NCI-H446 (cell line): ENCODE data around the gene RAPGEF5.
"Not testable (repeated sequence)": the region's sequence is repeated elsewhere in the genome, so short reads cannot be mapped to it uniquely, and the experiment has no call there.

ENCODE experiments used
- DNase-seq, 2 experiments: peaks; one replicate each; lab custom pipeline; 2025; lab: John Stamatoyannopoulos, UW

Gene RAPGEF5

DNA sequence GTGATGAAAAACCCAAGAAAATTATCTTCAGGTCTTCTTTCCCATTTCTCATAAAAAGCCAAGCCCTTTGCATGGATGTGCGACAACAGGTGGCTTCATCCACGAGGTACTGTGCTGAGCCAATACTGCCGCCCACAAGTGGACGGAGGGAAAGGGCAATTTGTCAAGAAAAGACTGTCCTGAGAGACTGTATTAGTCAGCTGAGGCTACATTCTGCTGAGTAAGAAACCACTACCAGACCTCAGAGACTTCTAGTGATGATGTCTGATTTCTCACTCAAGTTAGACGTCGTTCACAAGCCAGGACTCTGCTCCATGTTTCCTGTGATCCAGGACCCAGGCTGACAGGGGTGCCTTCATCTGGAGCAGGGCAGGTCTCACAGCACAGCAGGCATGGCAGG lies 239.7 kb downstream of the RAPGEF5 start:
- no peak for DNase-seq

DNA sequence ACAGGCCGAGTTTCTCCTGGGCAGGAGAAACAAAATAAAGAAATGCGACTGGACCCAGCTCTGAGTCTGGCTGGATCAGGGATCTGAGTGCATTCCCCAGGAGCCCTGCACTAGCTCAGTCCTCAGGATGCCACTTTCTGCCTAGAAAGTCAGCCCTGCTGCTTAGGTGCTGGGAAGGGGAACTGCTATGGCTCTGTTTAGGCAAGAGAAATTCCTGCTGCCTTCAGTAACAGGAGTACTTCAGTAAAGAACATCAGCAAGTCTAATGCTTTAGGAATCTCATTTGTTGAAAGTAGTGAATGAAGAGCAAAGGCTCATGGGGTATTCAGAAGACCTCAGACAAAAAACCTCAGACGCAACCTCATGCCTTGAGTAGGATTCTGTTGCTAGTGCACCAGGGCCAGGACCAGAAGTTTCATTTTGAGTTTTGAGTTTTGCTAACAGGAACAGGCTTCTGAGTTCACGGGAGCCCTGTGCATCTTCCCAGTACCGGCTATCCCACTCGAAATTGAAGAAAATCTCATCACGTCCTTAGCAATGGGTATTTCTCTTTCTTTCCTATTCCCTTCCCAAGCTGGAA lies 240.4 kb downstream of the RAPGEF5 start:
- no peak for DNase-seq

DNA sequence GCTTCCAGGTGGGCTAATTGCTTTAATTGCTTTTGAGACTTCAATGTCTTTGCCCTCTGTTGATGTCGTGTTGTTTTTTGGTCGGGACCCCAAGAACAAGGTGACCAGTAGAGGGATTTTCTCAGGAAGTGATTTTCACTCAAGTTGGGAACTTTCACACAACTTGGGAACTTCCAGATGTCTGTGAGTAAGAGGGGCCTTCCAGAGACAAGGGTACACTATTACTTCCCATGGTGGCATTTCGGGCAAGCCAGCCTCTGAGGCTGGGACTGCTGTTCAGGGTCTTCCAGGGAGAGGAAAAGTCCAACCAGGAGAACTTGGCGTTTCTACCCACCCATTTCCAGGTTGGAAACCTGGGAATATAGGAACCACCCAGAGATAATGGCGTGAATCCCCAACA lies 241.3 kb downstream of the RAPGEF5 start:
- no peak for DNase-seq

DNA sequence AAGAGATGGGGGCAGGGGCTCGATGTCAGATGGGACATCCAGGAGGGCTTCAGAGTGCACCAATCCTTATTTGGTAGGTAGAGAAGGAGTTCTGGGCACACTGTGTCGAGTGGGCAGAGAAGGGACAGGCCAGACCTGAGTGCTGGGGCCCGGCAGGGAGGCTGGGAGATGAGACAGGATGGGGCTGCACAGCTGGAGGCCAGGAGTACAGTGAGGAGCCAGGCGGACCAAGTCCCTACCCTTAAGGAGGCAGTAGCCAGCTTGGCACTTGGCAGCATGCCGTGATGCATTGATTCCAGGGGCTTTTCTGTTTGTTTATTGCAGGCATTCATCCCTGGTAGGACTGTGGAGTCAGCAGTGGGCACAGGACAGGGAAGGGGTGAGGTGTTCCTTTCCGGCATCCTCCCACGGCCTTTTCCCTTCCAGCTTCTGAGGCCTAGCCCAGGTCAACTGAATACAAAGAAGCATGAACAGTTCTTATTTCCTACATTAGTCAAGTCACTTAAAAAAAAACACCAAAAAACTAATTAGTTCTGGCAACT lies 242.4 kb downstream of the RAPGEF5 start:
- DNase-seq, result no peak

DNA sequence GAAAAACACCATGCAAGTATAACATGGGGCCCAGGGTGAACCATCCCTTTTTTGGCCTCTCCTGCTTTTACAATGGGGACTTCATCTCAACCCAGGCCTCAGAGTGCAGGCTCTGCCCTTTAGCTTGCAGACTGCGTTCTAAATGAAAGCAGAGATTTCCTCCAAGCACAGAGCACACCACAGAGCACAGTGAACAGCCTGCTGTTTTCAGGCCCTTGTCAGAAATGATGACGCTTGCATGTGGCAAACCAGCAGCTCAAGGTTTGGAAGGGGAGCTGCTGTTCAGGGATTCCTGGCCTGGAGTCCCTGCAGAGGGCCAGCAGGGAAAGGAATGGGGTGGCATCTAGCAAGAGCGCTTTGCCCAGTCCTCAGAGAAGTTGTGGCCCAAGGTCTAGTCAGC lies 243.9 kb downstream of the RAPGEF5 start:
- DNase-seq, result no peak

DNA sequence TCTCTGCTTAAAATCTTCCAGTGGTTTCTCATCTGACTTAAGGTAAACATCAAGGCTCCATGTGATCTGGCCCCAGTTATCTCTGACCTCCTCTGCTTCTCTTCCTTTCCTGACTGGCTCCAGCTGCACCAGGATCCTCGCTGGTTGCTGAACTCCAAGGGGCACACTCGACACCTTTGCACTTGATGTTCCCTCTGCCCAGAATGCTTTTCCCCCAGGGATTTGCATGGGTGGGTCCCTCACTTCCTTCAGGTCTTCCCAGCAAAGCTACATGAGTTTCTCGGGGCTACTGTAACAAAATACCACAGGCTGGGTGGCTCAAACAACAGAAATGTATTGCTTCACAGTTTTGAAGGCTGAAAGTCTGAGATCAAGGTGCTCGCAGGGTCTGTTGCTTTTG lies 245.3 kb downstream of the RAPGEF5 start:
- DNase-seq, result no peak

DNA sequence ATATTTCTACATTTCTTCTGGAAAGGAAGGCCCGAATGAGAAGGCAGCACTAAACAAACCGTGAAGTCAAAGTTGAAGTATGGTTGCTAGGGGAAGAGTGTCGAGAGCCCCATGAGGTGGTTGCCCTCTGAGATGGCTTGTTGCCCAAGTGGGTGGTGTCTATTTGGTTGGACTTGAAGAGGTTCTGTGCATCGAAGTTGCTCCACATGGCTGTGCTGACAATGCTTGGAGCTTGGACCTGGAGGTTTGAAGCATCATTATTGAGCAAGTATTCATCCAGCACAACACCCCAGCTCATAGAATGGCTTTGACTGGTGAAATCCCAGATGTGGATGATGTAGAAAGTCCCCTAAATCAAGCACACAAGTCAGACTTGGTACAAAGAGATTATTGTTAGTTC lies 246.1 kb downstream of the RAPGEF5 start:
- no peak for DNase-seq

DNA sequence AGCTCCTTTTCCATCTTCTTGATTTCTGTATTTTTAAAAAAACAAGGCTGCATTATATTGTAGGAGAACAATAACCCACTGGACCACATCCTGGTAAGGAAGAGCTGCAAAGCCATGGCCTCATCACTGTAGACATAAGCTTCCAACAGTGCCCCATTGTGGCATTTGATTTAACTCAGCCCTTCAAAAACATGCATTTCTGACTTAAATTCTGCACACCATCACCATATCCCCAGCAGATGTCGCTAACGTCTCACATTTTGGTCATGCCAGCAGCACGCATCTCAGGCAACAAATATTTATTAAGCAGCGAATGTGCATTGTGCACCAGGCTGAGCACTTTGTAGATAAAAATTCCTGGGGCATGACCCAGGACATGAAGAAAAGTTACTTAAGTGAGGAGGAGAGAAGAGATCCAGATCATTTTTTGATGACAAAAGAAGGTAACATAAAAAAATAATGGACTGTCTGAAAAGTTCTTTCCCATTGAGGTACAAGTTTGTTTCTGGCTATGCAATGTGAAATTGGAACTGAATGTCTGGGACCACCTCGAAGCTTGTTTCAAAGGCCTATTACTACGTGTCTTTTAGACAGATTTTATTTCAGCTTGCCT lies 246.6 kb downstream of the RAPGEF5 start:
- DNase-seq, result peak; percentile 28 to 84

DNA sequence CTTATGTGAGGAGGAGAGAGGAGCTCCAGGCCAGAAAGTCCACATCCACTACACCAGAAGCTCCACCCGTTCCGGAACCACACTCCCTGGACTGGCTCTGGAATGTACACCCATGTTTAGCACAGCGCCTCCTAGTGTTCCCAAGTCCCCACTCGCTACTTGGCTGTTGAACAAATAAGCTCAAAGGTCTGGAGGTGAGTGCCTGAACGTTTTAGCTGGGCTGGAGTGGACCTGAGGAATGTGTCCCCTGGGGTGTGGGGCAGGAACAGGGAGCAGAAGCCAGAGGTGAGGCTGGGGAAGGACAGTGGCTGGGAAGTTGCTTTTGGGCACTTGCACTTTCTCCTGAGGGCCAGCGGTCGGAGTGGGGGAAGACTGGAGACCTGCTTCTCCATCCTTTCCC lies 247.2 kb downstream of the RAPGEF5 start:
- peak in 1 of 2 experiments; percentile 37 for DNase-seq

DNA sequence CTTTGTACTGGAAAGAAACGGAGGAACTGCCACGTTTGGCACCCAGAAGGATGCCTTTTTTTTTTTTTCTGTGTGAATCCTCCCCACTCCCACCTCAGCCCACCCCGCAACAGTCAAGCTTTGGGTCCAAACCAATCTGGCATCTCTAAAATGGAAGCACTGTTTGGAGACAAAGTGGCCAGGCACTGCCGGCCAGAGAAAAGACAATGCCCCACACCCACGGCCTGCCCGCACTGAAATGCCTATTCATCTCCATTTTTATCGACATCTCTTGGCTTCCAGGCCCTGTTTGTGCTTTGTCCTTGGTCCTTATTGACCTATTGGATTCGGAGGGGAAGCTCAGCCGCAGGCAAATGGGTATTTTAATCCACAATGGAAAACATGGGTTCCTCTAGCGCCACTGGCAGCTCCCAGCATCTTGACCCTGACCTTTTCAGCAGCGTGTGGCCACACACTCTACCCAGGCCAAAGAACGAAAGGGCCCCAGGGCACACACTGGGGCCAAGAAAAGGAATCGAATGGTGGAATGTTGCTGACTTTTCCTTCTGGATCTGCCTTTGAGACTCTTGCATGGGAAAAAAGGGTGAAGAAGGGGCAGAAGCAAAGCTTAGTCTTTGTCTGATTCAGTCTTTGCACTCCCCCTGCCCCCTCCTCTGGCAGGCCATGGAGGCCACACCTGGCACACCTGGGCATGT lies 248.7 kb downstream of the RAPGEF5 start:
- DNase-seq, result no peak

DNA sequence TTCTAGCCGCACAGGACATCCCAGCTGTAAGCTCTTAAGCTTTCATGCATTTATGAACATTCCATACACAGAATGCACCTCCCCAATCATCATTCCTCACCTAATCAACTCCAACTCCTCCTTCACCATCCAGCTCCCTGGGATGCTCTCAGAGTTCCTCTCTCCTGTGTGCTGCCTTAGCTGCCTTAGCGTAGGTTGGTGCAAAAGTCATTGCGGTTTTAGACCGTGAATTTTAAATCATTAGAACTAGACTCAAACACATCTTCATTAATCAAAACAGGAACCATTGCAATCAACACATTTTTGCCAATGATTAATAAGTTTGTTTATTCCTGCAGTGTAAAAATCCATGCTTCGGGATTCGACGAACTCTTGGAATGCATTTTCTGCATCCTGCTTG lies 251.4 kb downstream of the RAPGEF5 start:
- DNase-seq, result no peak

DNA sequence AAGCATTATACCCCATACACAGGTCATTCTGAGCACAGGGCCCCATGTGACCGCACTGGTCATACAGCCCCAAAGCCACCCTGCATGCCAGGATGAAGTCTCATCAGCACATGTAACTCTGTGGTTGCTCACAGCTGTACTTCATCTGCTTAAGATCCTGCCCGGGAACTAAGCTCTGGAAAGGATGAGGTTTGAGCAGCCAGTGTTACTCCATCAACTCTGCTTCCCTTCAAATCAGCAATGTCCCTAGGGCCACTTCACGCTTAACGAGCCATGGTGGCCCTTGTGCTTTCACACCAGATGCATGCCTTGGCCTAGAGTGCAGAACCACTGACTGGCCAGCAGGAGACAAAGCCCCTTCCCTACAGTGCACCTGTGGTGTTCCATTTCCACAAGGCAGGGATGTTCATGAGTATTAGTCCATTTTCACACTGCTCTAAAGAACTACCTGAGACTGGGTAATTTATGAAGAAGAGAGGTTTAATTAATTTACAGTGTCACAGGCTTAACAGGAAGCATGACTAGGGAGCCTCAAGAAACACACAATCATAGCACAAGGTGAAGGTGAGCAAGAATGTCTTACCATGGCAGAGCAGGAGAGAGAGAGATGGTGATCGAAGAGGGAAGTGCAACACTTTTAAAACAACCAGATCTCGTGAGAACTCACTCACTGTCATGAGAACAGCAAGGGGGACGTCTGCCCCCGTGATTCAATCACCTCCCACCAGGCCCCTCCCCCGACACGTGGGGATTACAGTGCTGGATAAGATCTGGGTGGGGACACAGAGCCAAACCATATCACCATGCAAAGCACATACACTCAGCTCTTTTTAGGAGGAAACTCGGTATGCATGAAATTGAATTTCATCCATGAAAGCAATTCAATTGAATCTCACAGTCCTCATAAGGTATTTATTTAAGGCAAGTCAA lies 262.3 kb downstream of the RAPGEF5 start:
- DNase-seq, result no peak

DNA sequence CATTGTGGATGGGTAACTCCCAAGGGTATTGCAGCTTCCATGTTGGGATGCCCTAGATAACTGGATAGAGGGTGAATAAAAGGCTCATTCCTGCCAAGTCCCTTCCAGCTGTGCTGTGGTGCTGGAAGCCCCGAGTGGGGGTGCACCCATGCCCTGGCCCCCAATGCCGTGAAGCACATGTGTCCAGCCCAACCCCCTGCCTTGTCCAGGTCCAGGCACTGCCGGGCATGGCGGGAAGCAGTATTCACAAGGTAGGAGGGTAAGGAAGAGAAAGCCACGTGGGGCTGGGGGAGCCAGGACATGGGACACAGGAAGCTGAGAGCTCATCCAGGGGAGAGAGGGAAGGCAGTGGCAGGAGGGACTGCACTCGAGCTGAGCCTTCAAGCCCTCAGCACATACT lies 263.0 kb downstream of the RAPGEF5 start:
- no peak for DNase-seq

DNA sequence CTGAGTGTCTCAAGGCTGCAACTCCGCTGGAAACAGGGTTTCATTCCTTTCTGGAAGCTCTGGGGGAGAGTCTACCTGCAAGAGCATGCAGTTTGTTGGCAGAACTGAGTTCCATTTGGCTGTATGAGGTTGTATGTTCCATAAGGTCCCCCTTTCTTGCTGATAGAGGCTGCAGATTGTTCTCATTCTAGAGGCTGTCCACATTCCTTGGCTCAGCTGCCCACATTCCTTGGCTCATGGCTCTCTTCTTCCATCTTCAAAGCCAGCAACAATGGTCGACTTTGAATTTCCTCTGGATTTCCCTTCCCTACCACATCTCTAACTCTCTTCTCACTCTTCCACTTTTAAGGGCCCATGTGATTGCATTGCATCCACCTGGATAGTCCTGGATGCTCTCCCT lies 264.0 kb downstream of the RAPGEF5 start:
- DNase-seq, result peak in 1 of 2 experiments; percentile 31

DNA sequence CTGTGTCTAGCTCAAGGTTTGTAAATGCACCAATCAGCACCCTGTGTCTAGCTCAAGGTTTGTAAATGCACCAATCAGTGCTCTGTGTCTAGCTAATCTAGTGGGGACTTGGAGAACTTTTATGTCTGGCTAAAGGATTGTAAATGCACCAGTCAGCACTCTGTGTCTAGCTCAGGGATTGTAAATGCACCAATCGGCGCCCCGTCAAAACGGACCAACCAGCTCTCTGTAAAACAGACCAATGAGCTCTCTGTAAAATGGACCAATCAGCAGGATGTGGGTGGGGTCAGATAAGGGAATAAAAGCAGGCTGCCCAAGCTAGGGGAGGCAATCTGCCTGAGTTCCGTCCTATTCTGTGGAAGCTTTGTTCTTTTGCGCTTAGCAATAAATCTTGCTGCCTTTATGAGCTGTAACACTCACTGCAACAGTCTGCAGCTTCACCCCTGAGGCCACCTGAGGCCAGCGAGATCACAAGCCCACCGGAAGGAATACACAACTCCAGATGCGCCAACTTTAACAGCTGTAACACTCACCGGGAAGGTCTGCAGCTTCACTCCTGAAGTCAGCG lies 265.9 kb downstream of the RAPGEF5 start:
- not testable (repeated sequence) for DNase-seq

DNA sequence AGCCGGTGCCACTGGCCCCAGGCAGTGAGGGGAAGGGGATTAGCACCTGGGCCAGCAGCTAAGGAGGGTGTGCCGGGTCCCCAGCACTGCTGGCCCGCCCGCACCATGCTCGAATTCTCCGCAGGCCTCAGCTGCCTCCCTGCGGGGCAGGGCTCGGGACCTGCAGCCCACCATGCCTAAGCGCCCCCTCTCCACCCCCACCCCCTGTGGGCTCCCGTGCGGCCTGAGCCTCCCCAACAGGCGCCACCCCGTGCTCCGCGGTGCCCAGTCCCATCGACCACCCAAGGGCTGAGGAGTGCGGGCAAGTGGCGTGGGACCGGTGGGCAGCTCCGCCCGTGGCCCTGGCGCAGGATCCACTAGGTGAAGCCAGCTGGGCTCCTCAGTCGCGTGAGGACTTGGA lies 266.4 kb downstream of the RAPGEF5 start:
- DNase-seq, result no peak

DNA sequence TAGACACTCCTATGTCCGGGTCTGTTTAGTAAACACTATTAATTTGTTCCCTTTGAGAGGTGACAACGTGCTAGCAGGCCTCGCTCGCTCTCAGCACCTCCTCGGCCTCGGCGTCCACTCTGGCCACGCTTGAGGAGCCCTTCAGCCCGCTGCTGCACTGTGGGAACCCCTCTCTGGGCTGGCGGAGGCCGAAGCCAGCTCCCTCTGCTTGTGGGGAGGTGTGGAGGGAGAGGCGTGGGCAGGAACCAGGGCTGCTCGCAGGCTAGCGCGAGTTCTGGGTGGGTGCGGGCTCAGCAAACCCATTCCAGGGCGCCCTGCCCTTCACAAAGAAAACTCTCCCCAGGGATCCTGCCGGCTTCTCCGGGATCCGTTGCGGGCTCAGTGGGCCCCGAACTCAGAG lies 266.8 kb downstream of the RAPGEF5 start:
- no peak for DNase-seq

DNA sequence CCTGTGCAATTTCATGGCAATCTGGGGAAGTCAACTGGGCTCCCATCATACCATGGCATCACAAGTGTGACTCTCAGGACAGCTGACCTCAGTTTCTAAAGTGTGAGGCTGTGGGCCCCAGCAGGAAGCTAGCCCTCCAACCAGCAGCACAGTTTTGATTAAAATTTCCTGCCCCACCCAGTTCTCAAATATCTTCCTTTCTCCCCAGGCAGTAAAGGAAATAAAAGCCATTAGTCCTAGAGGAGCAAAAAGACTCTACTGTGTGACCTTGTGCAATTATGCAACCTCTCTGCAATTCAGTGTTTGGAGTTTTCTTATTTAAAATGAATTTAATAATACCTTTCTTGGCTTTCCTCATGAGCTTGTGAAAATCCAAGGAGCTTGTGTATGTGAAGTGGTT lies 268.1 kb downstream of the RAPGEF5 start:
- DNase-seq, result no peak

DNA sequence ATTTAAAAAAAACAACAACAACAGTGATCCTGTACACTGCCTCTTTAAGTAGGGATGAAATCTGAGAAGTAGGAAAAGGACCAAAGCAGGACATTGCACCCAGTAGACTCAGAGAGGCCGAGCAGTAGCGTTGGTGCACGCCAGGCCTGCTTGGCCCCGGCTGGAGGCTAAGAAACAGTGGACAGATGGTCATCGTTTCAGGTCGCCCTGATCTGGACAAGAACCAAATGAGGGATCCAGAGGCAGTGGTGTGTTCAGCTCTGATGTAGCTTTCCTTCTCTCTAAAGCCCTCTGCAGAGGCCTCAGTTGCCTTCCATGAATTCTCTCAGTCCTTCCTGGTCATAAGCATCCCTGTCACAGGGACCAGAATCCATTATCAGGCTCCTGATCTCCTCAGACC lies 269.1 kb downstream of the RAPGEF5 start:
- no peak for DNase-seq

DNA sequence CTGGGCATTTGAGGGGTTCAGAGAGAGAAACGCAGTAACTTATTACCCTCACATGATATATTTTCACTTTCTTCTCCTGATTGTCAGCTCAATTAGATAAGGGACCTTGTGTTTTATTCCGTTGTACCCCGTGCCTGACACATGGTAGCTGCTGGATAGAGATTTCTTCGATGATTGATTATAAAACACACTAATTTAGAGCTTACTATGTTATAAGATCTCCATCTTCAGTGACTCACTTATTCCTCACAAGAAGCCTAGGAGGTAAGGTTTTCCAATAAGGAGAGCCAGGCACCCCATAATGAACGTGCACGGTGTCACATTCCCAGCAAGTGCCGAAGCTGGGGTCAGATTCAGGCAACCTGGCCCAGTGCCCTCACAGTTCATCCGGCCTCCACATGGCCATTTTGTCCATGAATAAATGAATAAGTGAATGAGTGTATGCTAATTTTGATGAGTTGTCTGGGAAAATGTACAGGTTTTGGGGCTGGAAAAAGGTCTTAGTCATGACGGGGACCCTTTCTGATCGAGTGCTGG lies 273.2 kb downstream of the RAPGEF5 start:
- DNase-seq, result no peak

DNA sequence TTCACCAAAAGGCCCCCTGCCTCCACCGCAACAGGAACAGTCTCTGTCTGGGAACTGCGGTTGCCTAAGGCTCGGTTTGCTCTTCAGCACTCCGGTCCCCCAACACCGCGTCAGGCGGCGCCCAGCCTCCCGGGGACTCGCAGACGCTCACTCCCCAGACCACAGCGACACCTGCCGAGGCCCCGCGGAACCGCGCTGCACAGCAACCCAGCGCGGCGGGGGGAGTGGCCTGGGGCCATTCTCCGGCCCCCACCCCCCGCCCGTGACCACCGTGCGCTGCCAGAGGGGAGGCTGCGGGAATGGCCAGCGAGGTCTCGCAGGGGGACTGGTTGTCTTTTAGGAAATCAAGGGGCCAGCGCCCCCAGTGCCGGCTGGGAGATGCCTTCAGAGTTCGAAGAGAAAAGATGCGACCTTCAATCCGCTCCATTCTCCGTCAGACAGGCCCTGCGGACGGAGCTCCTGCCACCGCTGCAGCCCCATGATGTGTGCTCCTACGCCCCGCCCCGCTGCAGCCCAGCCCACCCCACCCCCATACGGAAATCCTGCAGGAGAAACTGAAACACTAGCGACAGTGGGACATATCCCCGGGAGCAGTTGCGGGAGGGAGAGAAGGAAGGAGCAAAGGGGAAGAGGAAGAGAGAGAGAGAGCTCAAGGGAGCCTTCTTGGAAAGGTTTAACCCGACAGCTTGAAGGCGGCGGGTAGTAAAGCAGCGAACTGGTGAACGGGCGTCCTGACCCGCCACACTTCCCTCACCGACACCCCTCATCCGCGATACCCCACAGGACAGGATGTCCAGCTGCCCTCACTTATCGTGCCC lies 273.9 kb downstream of the RAPGEF5 start:
- peak; percentile 68 to 80 for DNase-seq
